GM23248 (cell line): ENCODE measurements around the gene SFRP2. TPM values are rescaled to one million over a fixed set of nuclear protein-coding genes. Genes with fewer than 3 reads are reported as not detected.

Source experiments
- DNase-seq: peaks from one replicate; pipeline ENCODE4 v3.0.0-alpha.2; 2015
- H2AFZ ChIP-seq: fragments of 200-600 bp; sonication (generic); 2 replicates; pipeline ENCODE4 v1.6.1; 2016; ENCODE audit warnings: antibody characterized with exemption
- H3F3A ChIP-seq: fragments of 200-600 bp; sonication (generic); 2 replicates; pipeline ENCODE4 v1.6.1; 2016; ENCODE audit warnings: mild to moderate bottlenecking, antibody characterized with exemption, mixed run types; ENCODE audit not compliant: insufficient read depth
- H3K27ac ChIP-seq: fragments of 200-600 bp; sonication (generic); 2 replicates; pipeline ENCODE4 v1.5.1; 2016; ENCODE audit warnings: mild to moderate bottlenecking
- H3K27me3 ChIP-seq: fragments of 200-600 bp; sonication (generic); replicated peaks from 2 replicates; pipeline ENCODE4 v1.6.1; 2016; ENCODE audit warnings: mild to moderate bottlenecking; ENCODE audit not compliant: insufficient read depth
- H3K36me3 ChIP-seq: fragments of 200-600 bp; sonication (generic); 2 replicates; pipeline ENCODE4 v1.6.1; 2016; ENCODE audit warnings: low read depth, mild to moderate bottlenecking
- H3K4me1 ChIP-seq: fragments of 200-600 bp; sonication (generic); 2 replicates; pipeline ENCODE4 v1.6.1; 2016; ENCODE audit warnings: mild to moderate bottlenecking; ENCODE audit not compliant: insufficient read depth
- H3K4me2 ChIP-seq: fragments of 200-600 bp; sonication (generic); one replicate; pipeline ENCODE4 v1.6.1; 2016; ENCODE audit warnings: mild to moderate bottlenecking; ENCODE audit not compliant: unreplicated experiment
- H3K4me3 ChIP-seq: fragments of 200-600 bp; sonication (generic); 2 replicates; pipeline ENCODE4 v1.5.1; 2016; ENCODE audit warnings: mild to moderate bottlenecking
- H3K79me2 ChIP-seq: fragments of 200-600 bp; sonication (generic); 2 replicates; pipeline ENCODE4 v1.6.1; 2016; ENCODE audit warnings: mild to moderate bottlenecking; ENCODE audit not compliant: insufficient read depth
- H3K9ac ChIP-seq: fragments of 200-600 bp; sonication (generic); 2 replicates; pipeline ENCODE4 v1.6.1; 2016; ENCODE audit warnings: mild to moderate bottlenecking
- H3K9me2 ChIP-seq: fragments of 200-600 bp; sonication (generic); 2 replicates; pipeline ENCODE4 v1.6.1; 2016; ENCODE audit warnings: mixed run types, mild to moderate bottlenecking, moderate library complexity; ENCODE audit not compliant: insufficient read depth
- H3K9me3 ChIP-seq: fragments of 200-600 bp; sonication (generic); one replicate; pipeline ENCODE4 v1.6.1; 2017; ENCODE audit warnings: low read depth
- H4K20me1 ChIP-seq: fragments of 200-600 bp; sonication (generic); 2 replicates; pipeline ENCODE4 v1.6.0; 2016; ENCODE audit not compliant: insufficient read depth
- EZH2 ChIP-seq: fragments of 200-600 bp; sonication (generic); IDR thresholded peaks from 2 replicates; pipeline ENCODE4 v1.6.1; 2018; ENCODE audit warnings: antibody characterized with exemption, mild to moderate bottlenecking; ENCODE audit not compliant: insufficient read depth, poor library complexity, severe bottlenecking
- EZH2phosphoT487 ChIP-seq: fragments of 200-600 bp; sonication (generic); IDR thresholded peaks from 2 replicates; pipeline ENCODE4 v1.6.1; 2018; ENCODE audit warnings: antibody characterized with exemption, moderate library complexity, mild to moderate bottlenecking, low read depth; ENCODE audit not compliant: insufficient read depth
- WGBS, 2 experiments: methylation state at CpG; one replicate each; pipeline ENCODE4 v1.1.6; 2015 to 2017; ENCODE audit warnings: low lambda C conversion rate in 2 of 2, low coverage in 1 of 2; ENCODE audit errors: missing lambda C conversion rate in 2 of 2; 5-methylcytosine and 5-hydroxymethylcytosine counted together
- in situ Hi-C: fragments of 300-500 bp; cut with MboI; formaldehyde crosslinking; loops from 2 replicates; pipeline ENCODE4 v1.15.0; 2020
- polyA plus RNA-seq: library from polyadenylated mRNA; unstranded; fragments of >200 nt; fragmentation: Nextera tagmentation; extraction: Ambion mirVana; gene quantifications from 2 replicates; pipeline ENCODE4 v1.2.1, GENCODE V29; 2016
- total RNA-seq: library from RNA; depleted of rRNA; stranded (reverse); fragments of >200 nt; shearing (Covaris generic); gene quantifications from 2 replicates; pipeline ENCODE4 v1.2.3, GENCODE V29; 2014

The SFRP2 gene
- total and polyA plus RNA-seq, 2 experiments from 2014 or later: 0.65 to 2.4 TPM

GRCh38 chr4:153748378-153748777 is 40.5 kb downstream of the SFRP2 start:
- no peak for TF ChIP-seq EZH2phosphoT487
- no peak for TF ChIP-seq EZH2
- H3K27ac ChIP-seq: no peak overlapping the region
- WGBS, 2 experiments: 15 to 17% methylated on average over 6 of the region's 6 CpGs
- no peaks in the 10 kb centered on the region for H3K9me2 ChIP-seq
- DNase-seq: peak; percentile 88
- in situ Hi-C loops: no loop called here
- no peak overlapping the region for H3K4me3 ChIP-seq
- no peaks in the 10 kb centered on the region; the same call in 1 of the 2 replicates for H3K27me3 ChIP-seq
- H3K4me2 ChIP-seq: no peak overlapping the region
- H3K4me1 ChIP-seq: no peaks in the 10 kb centered on the region
- H3K36me3 ChIP-seq: no peaks in the 10 kb centered on the region
- no peak overlapping the region for H2AFZ ChIP-seq
- no peaks in the 10 kb centered on the region for H3K79me2 ChIP-seq
- H3K9me3 ChIP-seq: no peaks in the 10 kb centered on the region
- H4K20me1 ChIP-seq: no peaks in the 10 kb centered on the region
- no peaks in the 10 kb centered on the region for H3F3A ChIP-seq
- H3K9ac ChIP-seq: no peak overlapping the region

- no peaks in the 10 kb centered on the region; the same call in 1 of the 2 replicates for H3K27me3 ChIP-seq
- no peaks in the 10 kb centered on the region for H3K79me2 ChIP-seq
- no peaks in the 10 kb centered on the region for H3K36me3 ChIP-seq
- H3K4me1 ChIP-seq: no peaks in the 10 kb centered on the region
- no peak overlapping the region for H2AFZ ChIP-seq
- no peak overlapping the region for H3K4me2 ChIP-seq
- H3F3A ChIP-seq: no peaks in the 10 kb centered on the region
- no peak for DNase-seq
- WGBS, 2 experiments: 70 to 76% methylated on average over 4 of the region's 4 CpGs
- H3K9ac ChIP-seq: no peak overlapping the region
- H4K20me1 ChIP-seq: no peaks in the 10 kb centered on the region
- H3K4me3 ChIP-seq: no peak overlapping the region
- no peaks in the 10 kb centered on the region for H3K9me2 ChIP-seq
- TF ChIP-seq EZH2phosphoT487 (no peak), EZH2 (no peak)
- in situ Hi-C loops: no loop called here
- no peaks in the 10 kb centered on the region for H3K9me3 ChIP-seq
- no peak overlapping the region for H3K27ac ChIP-seq
These were observed 41.4 kb downstream of the SFRP2 start for GRCh38 chr4:153747406-153747955.

GRCh38 chr4:153745651-153746050 is 43.2 kb downstream of the SFRP2 start:
- no peak overlapping the region for H2AFZ ChIP-seq
- no peaks in the 10 kb centered on the region for H3K4me1 ChIP-seq
- no peaks in the 10 kb centered on the region for H3K27me3 ChIP-seq
- H3K79me2 ChIP-seq: no peaks in the 10 kb centered on the region
- H3F3A ChIP-seq: no peaks in the 10 kb centered on the region
- H3K9me2 ChIP-seq: no peaks in the 10 kb centered on the region
- H3K36me3 ChIP-seq: no peaks in the 10 kb centered on the region
- no peak overlapping the region for H3K9ac ChIP-seq
- no peak overlapping the region for H3K4me2 ChIP-seq
- H3K9me3 ChIP-seq: no peaks in the 10 kb centered on the region
- in situ Hi-C loops: no loop called here
- no peak overlapping the region for H3K4me3 ChIP-seq
- no peak overlapping the region for H3K27ac ChIP-seq
- no peak for DNase-seq
- H4K20me1 ChIP-seq: no peaks in the 10 kb centered on the region
- TF ChIP-seq EZH2 (no peak), EZH2phosphoT487 (no peak)

- Histone ChIP-seq H3K9ac (no peak overlapping the region), H3K4me3 (no peak overlapping the region), H3K36me3 (no peaks in the 10 kb centered on the region), H4K20me1 (no peaks in the 10 kb centered on the region), H2AFZ (no peak overlapping the region), H3K4me2 (no peak overlapping the region), H3K79me2 (no peaks in the 10 kb centered on the region), H3F3A (no peaks in the 10 kb centered on the region), H3K4me1 (no peaks in the 10 kb centered on the region), H3K27me3 (no peaks in the 10 kb centered on the region), H3K27ac (no peak overlapping the region), H3K9me3 (no peaks in the 10 kb centered on the region), H3K9me2 (no peaks in the 10 kb centered on the region)
- WGBS, 2 experiments: 16 to 34% methylated on average over 2 of the region's 2 CpGs
- no peak for DNase-seq
- no peak for TF ChIP-seq EZH2phosphoT487
- no peak for TF ChIP-seq EZH2
- in situ Hi-C loops: no loop called here
These were observed 47.3 kb downstream of the SFRP2 start for GRCh38 chr4:153741541-153741940.

- H3K4me2 ChIP-seq: no peak overlapping the region
- H3K27me3 ChIP-seq: no peaks in the 10 kb centered on the region
- H3K9me3 ChIP-seq: no peaks in the 10 kb centered on the region
- DNase-seq: no peak
- no peaks in the 10 kb centered on the region for H3F3A ChIP-seq
- in situ Hi-C loops: no loop called here
- H3K4me1 ChIP-seq: no peaks in the 10 kb centered on the region; the same call in 1 of the 2 replicates
- no peak overlapping the region for H3K4me3 ChIP-seq
- H3K36me3 ChIP-seq: no peaks in the 10 kb centered on the region
- TF ChIP-seq EZH2phosphoT487: no peak
- no peak for TF ChIP-seq EZH2
- H2AFZ ChIP-seq: no peak overlapping the region
- H4K20me1 ChIP-seq: no peaks in the 10 kb centered on the region
- no peaks in the 10 kb centered on the region for H3K9me2 ChIP-seq
- H3K27ac ChIP-seq: no peak overlapping the region
- no peak overlapping the region for H3K9ac ChIP-seq
- no peaks in the 10 kb centered on the region for H3K79me2 ChIP-seq
These were observed 52.9 kb downstream of the SFRP2 start for GRCh38 chr4:153735906-153736461.
